NCI-H524 treated with DMSO at 0.1 percent for 48 hours (cell line): Measurements from ENCODE around the gene NR5A1.

Source experiments
- DNase-seq: peaks from one replicate; lab custom pipeline; 2025; lab: John Stamatoyannopoulos, UW

The NR5A1 gene

DNA sequence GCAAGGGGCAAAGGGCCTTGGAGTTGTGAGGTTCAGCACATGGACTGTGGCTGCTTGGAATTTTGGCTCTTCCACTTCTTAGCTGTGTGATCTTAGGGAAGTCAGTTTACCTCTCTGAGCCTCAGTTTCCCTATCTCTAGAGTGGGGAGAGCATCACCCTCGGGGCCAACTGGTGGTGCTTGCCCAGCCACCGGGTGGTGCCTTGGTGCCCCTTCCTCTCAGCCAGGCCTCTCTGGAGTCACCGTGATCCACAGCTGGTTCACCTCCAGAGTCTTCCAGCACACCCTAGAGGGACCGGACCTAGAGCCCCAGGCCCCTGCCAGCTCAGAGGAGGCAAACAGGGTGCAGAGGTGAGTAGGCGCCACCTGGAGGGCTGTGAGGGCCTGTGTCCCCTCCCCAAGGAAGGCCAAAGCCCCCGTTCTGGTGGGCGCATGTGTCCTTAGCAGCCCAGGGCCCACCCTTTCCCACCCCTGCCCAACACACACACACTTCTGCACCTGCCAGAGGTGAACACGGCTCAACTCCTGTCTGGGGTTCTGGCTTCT is 49.2 kb downstream of the NR5A1 start:
- DNase-seq: no peak

- DNase-seq: no peak
These were observed 49.9 kb downstream of the NR5A1 start for GRCh38 chr9:124457079-124457886.

DNA sequence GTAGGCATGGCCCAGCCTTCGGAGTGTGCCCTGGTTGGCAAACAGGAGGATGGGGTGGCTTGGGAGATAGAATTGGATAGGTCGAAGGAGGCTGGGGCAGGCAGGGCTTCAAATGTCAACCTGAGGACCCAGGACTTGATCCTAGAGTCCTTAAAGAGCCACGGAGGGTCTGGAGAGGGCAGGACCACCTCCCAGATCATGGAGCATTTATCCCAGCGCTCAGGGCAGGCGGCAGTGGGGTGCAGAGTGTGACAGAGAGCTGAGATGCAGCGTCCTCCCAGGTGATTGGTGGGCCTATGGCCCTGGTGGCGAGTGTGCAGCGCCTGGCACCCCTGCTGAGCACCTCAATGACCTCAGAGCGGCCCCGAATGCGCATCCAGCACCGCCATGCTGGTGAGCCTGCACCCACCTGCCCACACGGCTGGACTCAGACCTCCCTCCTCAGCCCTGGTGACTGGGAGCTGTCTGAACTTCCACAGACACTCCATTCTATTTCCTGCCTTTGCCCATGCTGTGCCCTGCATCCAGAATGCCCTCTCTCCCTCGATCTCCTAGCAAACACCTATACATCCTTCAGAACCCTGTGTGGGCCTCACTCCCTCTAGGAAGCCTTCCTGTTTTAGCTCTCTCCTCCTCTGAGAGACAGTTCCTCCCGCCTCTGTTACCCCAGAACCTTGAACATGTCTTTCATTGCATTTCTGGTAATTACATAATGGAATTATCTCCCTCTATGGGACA is 50.7 kb downstream of the NR5A1 start:
- DNase-seq: no peak

DNA sequence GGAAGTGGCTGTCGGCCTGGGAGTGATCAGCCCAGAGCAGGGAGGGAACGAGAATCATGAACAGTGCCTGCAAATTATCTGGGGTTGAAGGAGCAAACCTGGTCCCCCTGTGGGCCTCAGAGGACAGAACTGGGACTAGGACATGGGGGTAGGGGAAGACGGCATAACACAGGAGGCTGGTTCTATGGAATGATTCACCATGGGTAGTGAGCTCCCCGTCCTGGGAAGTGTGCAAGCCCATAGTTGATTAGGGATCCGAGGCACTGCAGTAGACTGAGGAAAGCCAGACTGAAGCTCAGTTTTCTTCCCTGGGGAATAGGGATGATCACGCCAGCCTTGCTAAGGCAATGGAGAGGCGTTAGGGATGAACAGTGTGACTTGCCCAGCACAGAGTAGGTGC is 51.4 kb downstream of the NR5A1 start:
- DNase-seq: no peak

- DNase-seq: no peak
These were observed 52.3 kb downstream of the NR5A1 start for GRCh38 chr9:124454791-124455443.

GRCh38 chr9:124454296-124454695 is 52.9 kb downstream of the NR5A1 start:
- no peak for DNase-seq

GRCh38 chr9:124453586-124454191 is 53.5 kb downstream of the NR5A1 start:
- DNase-seq: no peak

GRCh38 chr9:124452841-124453585 is 54.2 kb downstream of the NR5A1 start:
- DNase-seq: no peak

- DNase-seq: no peak
These were observed 54.9 kb downstream of the NR5A1 start for GRCh38 chr9:124452326-124452725.

- DNase-seq: no peak
These were observed 56.1 kb downstream of the NR5A1 start for GRCh38 chr9:124450931-124451661.

- DNase-seq: no peak
These were observed 56.8 kb downstream of the NR5A1 start, which contains the start of gene ADGRD2 for GRCh38 chr9:124450241-124450924. TSS of gene ADGRD2 (plus strand) at chr9:124450451. CDS start at chr9:124451667, 1,216 bp downstream.

- DNase-seq: no peak
These were observed 57.6 kb downstream of the NR5A1 start for GRCh38 chr9:124449381-124450151.

DNA sequence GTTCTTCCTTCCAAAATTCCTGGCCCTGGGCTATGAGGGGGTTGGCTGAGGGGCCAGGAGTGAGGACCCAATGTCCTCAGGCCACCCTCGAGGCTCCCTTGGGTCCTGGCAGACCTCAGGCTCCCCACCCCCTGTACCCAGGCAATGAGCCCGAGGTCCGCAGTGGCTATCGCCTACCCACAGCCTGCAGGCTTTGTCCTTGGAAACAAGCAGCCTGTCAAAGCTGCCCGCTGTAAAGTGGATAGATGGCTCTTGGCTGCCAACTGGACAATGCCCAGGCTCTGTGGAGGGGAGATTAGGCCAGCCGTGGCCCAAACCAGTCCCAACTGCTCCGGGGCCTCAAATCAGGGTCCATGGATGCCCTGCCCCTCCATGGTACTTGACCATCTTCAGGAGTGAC is 59.2 kb downstream of the NR5A1 start:
- DNase-seq: no peak

GRCh38 chr9:124447297-124447661 is 59.9 kb downstream of the NR5A1 start:
- DNase-seq: no peak

DNA sequence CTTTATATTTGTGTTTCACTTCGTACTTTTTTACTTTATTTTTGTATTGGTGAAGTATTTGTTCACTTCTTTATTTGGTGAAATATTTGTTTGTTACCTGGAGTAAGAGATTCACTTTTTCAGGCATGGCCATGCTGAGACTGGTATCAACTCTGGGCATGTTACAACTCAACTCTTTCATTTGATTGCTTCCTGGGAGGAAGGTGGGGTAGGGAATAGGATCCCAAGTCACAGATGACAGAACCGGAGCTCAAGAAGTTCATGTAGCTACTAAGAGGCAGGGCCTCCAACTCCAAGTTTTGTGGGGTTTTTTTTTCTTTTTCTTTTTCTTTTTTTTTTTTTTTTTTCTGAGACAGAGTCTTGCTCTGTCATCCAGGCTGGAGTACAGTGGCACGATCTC is 63.0 kb downstream of the NR5A1 start:
- no peak for DNase-seq

DNA sequence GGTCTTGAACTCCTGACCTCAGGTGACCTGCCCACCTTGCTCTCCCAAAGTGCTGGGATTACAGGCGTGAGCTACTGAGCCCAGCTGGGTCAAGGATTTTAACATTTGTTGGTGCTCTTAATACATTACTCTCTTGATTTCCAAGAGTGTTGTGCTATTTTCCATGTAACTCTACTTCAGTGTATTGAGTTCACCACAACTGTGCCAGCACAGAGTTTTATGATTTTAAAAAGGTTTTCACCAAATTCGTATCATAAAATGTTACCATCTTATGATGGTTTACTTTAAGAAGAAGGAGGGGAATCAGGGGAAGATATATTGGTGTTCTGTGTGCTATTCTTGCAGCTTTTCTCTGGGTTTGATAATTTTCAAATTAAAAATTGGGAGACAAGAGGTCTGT is 63.6 kb downstream of the NR5A1 start:
- no peak for DNase-seq

- DNase-seq: no peak
These were observed 64.4 kb downstream of the NR5A1 start for GRCh38 chr9:124442826-124443225.

GRCh38 chr9:124442379-124442778 is 64.8 kb downstream of the NR5A1 start:
- DNase-seq: no peak

DNA sequence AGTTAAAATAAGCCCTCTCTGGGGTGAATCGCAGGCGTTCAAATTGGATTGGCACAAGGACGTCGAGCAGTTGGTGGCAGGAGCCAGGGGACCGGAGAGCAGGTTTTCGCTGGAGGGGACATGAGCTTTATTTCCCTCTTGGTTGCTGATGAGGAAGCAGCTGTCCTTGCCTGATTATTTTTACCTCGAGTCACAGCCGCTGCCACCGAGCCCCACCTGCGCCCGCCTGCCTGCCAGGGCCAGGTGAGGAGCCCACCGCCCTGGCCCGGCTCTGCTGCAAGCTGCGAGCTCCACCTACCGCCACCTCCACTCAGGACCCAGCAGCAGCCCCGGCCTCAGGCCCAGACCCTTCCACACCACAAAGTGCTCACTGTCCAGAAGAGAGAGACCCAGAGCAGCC is 65.9 kb downstream of the NR5A1 start:
- no peak for DNase-seq
